IMR-90 (cell line): ENCODE data around the gene CA4. TPM values are rescaled to one million over a fixed set of nuclear protein-coding genes. Genes with fewer than 3 reads are reported as not detected.
"Not testable (repeated sequence)": the region's sequence is repeated elsewhere in the genome, so short reads cannot be mapped to it uniquely, and the experiment has no call there.

Experiments used
- ATAC-seq: fragments of 200-7000 bp; cut with Tn5 transposase; 2 replicates; pipeline ENCODE4 v1.9.1; 2020; ENCODE audit warnings: low read depth, mild to moderate bottlenecking, moderate library complexity
- BruUV-seq: library from RNA; stranded (reverse); fragments of 400-500 nt; replicated peaks from 2 replicates; lab custom pipeline; 2021; lab: Mats Ljungman, UMichigan
- CTCF ChIA-PET: fragments of 300-600 bp; formaldehyde crosslinking; extraction: SDS; loops from one replicate; lab custom pipeline; 2021; ENCODE audit warnings: antibody characterized with exemption; lab: Yijun Ruan, JAX
- POLR2A ChIA-PET: fragments of 300-600 bp; sonication (Branson Sonifier 250); formaldehyde crosslinking; loops from one replicate; lab custom pipeline; 2022; ENCODE audit warnings: antibody characterized with exemption; ENCODE audit not compliant: unreplicated experiment; lab: Charles Lee
- DNase-seq: peaks from one replicate; pipeline ENCODE4 v3.0.0; 2013
- H2AFZ ChIP-seq: replicated peaks from 2 replicates; pipeline ENCODE3; 2013; ENCODE audit warnings: low read length, mild to moderate bottlenecking; ENCODE audit not compliant: poor library complexity
- H2AK5ac ChIP-seq: 2 replicates; pipeline ENCODE4 v1.6.1; 2013; ENCODE audit warnings: low read depth, low read length, inconsistent platforms
- H2AK9ac ChIP-seq: replicated peaks from 2 replicates; pipeline ENCODE3; 2013; ENCODE audit warnings: mild to moderate bottlenecking, low read depth, low read length, moderate library complexity; ENCODE audit not compliant: poor library complexity
- H2BK120ac ChIP-seq: 2 replicates; pipeline ENCODE4 v1.6.1; 2013; ENCODE audit warnings: low read depth, low read length, inconsistent platforms
- H2BK15ac ChIP-seq: 3 replicates; pipeline ENCODE4 v1.6.1; 2013; ENCODE audit warnings: low read depth, low read length, inconsistent platforms
- H2BK20ac ChIP-seq: 2 replicates; pipeline ENCODE4 v1.6.1; 2013; ENCODE audit warnings: low read depth, mild to moderate bottlenecking, inconsistent platforms, low read length, moderate library complexity
- H2BK5ac ChIP-seq: 2 replicates; pipeline ENCODE4 v1.6.1; 2013; ENCODE audit warnings: mild to moderate bottlenecking, low read depth, low read length, inconsistent platforms; ENCODE audit not compliant: poor library complexity, severe bottlenecking
- H3K14ac ChIP-seq: replicated peaks from 2 replicates; pipeline ENCODE4 v1.6.1; 2013; ENCODE audit warnings: low read depth, low read length, inconsistent platforms
- H3K18ac ChIP-seq: 2 replicates; pipeline ENCODE4 v1.6.1; 2013; ENCODE audit warnings: low read depth, low read length, control low read depth
- H3K23ac ChIP-seq: 2 replicates; pipeline ENCODE4 v1.6.1; 2013; ENCODE audit warnings: low read depth, low read length, inconsistent platforms
- H3K27ac ChIP-seq: 2 replicates; pipeline ENCODE4 v1.5.1; 2013; ENCODE audit warnings: mild to moderate bottlenecking, control low read depth, low read length; ENCODE audit not compliant: insufficient read depth
- H3K27me3 ChIP-seq: 2 replicates; pipeline ENCODE4 v1.6.1; 2013; ENCODE audit warnings: low read length; ENCODE audit not compliant: control insufficient read depth, insufficient read depth
- H3K36me3 ChIP-seq: 2 replicates; pipeline ENCODE4 v1.6.1; 2013; ENCODE audit warnings: low read length, mixed read lengths; ENCODE audit not compliant: control insufficient read depth, insufficient read depth
- H3K4ac ChIP-seq: 2 replicates; pipeline ENCODE4 v1.6.1; 2013; ENCODE audit warnings: low read depth, low read length, inconsistent platforms
- H3K4me1 ChIP-seq: 2 replicates; pipeline ENCODE4 v1.6.1; 2013; ENCODE audit warnings: low read length, mixed read lengths; ENCODE audit not compliant: control insufficient read depth, insufficient read depth
- H3K4me2 ChIP-seq: 2 replicates; pipeline ENCODE4 v1.6.1; 2013; ENCODE audit warnings: low read depth, mild to moderate bottlenecking, control low read depth, low read length, moderate library complexity
- H3K4me3 ChIP-seq: 2 replicates; pipeline ENCODE4 v1.5.1; 2013; ENCODE audit warnings: low read depth, mild to moderate bottlenecking, control low read depth, low read length, moderate library complexity; ENCODE audit not compliant: insufficient read depth
- H3K56ac ChIP-seq: 2 replicates; pipeline ENCODE4 v1.6.1; 2013; ENCODE audit warnings: low read length, inconsistent platforms; ENCODE audit not compliant: insufficient read depth; ENCODE audit errors: extremely low read depth
- H3K79me1 ChIP-seq, 2 experiments: 2 replicates each; pipeline ENCODE4 v1.6.1; 2013; ENCODE audit warnings: low read length in 2 of 2, inconsistent platforms in 1 of 2, low read depth in 1 of 2
- H3K9ac ChIP-seq: 2 replicates; pipeline ENCODE4 v1.6.1; 2013; ENCODE audit warnings: low read depth, low read length, control low read depth
- H3K9me1 ChIP-seq: 2 replicates; pipeline ENCODE4 v1.6.1; 2013; ENCODE audit warnings: low read length, inconsistent platforms; ENCODE audit not compliant: insufficient read depth
- H3K9me3 ChIP-seq: 2 replicates; pipeline ENCODE4 v1.6.1; 2013; ENCODE audit warnings: low read length; ENCODE audit not compliant: control insufficient read depth, insufficient read depth
- H4K20me1 ChIP-seq: 2 replicates; pipeline ENCODE4 v1.6.1; 2013; ENCODE audit warnings: low read length, inconsistent platforms; ENCODE audit not compliant: insufficient read depth
- H4K5ac ChIP-seq: 2 replicates; pipeline ENCODE4 v1.6.1; 2013; ENCODE audit warnings: mild to moderate bottlenecking, low read depth, low read length, control low read depth
- H4K8ac ChIP-seq, 2 experiments: 2 replicates each; pipeline ENCODE4 v1.6.1; 2013; ENCODE audit warnings: low read depth in 2 of 2, low read length in 2 of 2, control low read depth in 1 of 2, inconsistent platforms in 1 of 2
- H4K91ac ChIP-seq: 2 replicates; pipeline ENCODE4 v1.6.1; 2013; ENCODE audit warnings: low read depth, low read length, inconsistent platforms; ENCODE audit not compliant: insufficient read depth
- WGBS, 2 experiments: methylation state at CpG; one replicate each; pipeline versions ENCODE4 v1.1.5 to v1.1.7; 2013; ENCODE audit warnings: missing lambda C conversion rate in 2 of 2; ENCODE audit not compliant: insufficient read length in 1 of 2; ENCODE audit errors: extremely low coverage in 2 of 2; 5-methylcytosine and 5-hydroxymethylcytosine counted together
- dilution Hi-C: fragments of 300-500 bp; cut with HindIII; formaldehyde crosslinking; loops from one replicate; pipeline ENCODE4 v1.14.3; 2018; ENCODE audit warnings: low sequenced_read_pairs; ENCODE audit not compliant: unreplicated experiment
- in situ Hi-C: fragments of 300-500 bp; cut with MboI; formaldehyde crosslinking; loops from 3 replicates; pipeline ENCODE4 v1.14.3; 2019; ENCODE audit warnings: low sequenced_read_pairs, inconsistent platforms, mixed read lengths
- intact Hi-C: fragments of 100-400 bp; cut with micrococcal nuclease; formaldehyde crosslinking; loops from 2 replicates; pipeline ENCODE4 v1.10.0; 2022
- polyA plus RNA-seq, 3 experiments: library from polyadenylated mRNA; depleted of rRNA; stranded (reverse); fragments of >200 nt; gene quantifications; 2 replicates each; pipeline ENCODE4 v1.2.3, GENCODE V29; 2012; ENCODE audit warnings: low replicate concordance in 1 of 3
- total RNA-seq: library from RNA; depleted of rRNA; stranded (reverse); fragments of >200 nt; gene quantifications from 2 replicates; pipeline ENCODE4 v1.2.3, GENCODE V29; 2012

Gene CA4
- total and polyA plus RNA-seq, 2 of the 4 experiments (the other 2 are of a cell fraction) = not detected

- dilution Hi-C loops, H3K27me3 ChIP-seq, H2BK20ac ChIP-seq, H3K27ac ChIP-seq, H3K14ac ChIP-seq, H3K9me3 ChIP-seq, H2AK5ac ChIP-seq, H3K9me1 ChIP-seq, H2BK15ac ChIP-seq, DNase-seq, ATAC-seq, H2AFZ ChIP-seq, H3K4me3 ChIP-seq, H3K4me1 ChIP-seq, H3K4me2 ChIP-seq, H3K9ac ChIP-seq, H3K23ac ChIP-seq, H3K18ac ChIP-seq, H3K56ac ChIP-seq, H4K5ac ChIP-seq, H4K91ac ChIP-seq, H4K20me1 ChIP-seq, H2BK120ac ChIP-seq, H4K8ac ChIP-seq, H3K79me1 ChIP-seq, intact Hi-C loops, H3K4ac ChIP-seq, BruUV-seq, H2AK9ac ChIP-seq, H2BK5ac ChIP-seq: not testable (repeated sequence)
- no CpG with 5 or more reads among the region's 1 CpG for WGBS, 2 experiments
- ChIA-PET POLR2A (interaction anchor here (0.7 kb wide), 1 partner anchor 824 kb away, joined by 4 read pairs; no protein-coding TSS in a partner anchor), CTCF (interaction anchor here (0.6 kb wide), 1 partner anchor 122 kb away, joined by 6 read pairs; no protein-coding TSS in a partner anchor)
- in situ Hi-C loops = loop anchor here (25.0 kb wide), 1 partner anchor 261 kb away; no protein-coding TSS in a partner anchor
- peaks cover 22% of the 10 kb centered on the region for H3K36me3 ChIP-seq
Measured at GRCh38 chr17:60198630-60199029, 48.9 kb downstream of the CA4 start.

- dilution Hi-C loops, H3K4me1 ChIP-seq: not testable (repeated sequence)
Measured at GRCh38 chr17:60205782-60206181, 56.0 kb downstream of the CA4 start.

More at GRCh38 chr17:60205782-60206181, 56.0 kb downstream of the CA4 start:
- H3K18ac ChIP-seq, H3K4me2 ChIP-seq, intact Hi-C loops, ATAC-seq, DNase-seq, H2BK15ac ChIP-seq, H4K5ac ChIP-seq, H3K9me1 ChIP-seq, H3K4ac ChIP-seq, H2BK20ac ChIP-seq, H3K79me1 ChIP-seq, H3K27me3 ChIP-seq, H2BK120ac ChIP-seq, H3K36me3 ChIP-seq, H3K56ac ChIP-seq, in situ Hi-C loops, H2BK5ac ChIP-seq, CTCF ChIA-PET, H4K20me1 ChIP-seq, H3K23ac ChIP-seq, H3K9me3 ChIP-seq, H2AFZ ChIP-seq, H3K4me3 ChIP-seq, H2AK5ac ChIP-seq, H4K91ac ChIP-seq, BruUV-seq, H3K14ac ChIP-seq, H2AK9ac ChIP-seq, H3K27ac ChIP-seq, POLR2A ChIA-PET, H4K8ac ChIP-seq, H3K9ac ChIP-seq: not testable (repeated sequence)
